ENCODE measurements around the gene MZB1.
"Not testable (repeated sequence)": the region's sequence is repeated elsewhere in the genome, so short reads cannot be mapped to it uniquely, and the experiment has no call there.

MZB1 gene

GRCh38 chr5:139413963-139414362 is 24.2 kb upstream of the MZB1 start:
- Histone ChIP-seq H3K9ac (peak overlapping the region; percentile 65), H3K4me1 (ENCODE audit: low read depth, poor library complexity, severe bottlenecking) (peaks cover 71% of the 10 kb centered on the region), H3K4me2 (peak overlapping the region; percentile 94), H3K79me2 (ENCODE audit: insufficient read depth, low read depth) (no peaks in the 10 kb centered on the region), H4K20me1 (ENCODE audit: insufficient read depth) (no peaks in the 10 kb centered on the region), H3K27me3 (ENCODE audit: insufficient read depth, low read depth) (no peaks in the 10 kb centered on the region), H3K36me3 (ENCODE audit: insufficient read depth) (no peaks in the 10 kb centered on the region), H3K27ac (peak overlapping the region; percentile 94), H3K4me3 (IDR thresholded peaks at IDR 0.05; ENCODE audit: insufficient read depth, low read depth, low read length) (no peak overlapping the region), H2AFZ (ENCODE audit: low read depth) (peak overlapping the region; percentile 46)
- no peak for TF ChIP-seq CTCF (conservative IDR thresholded peaks at IDR 0.05; ENCODE audit: low read depth, low read length)

- Histone ChIP-seq H3K79me2 (ENCODE audit: insufficient read depth, low read depth) (no peaks in the 10 kb centered on the region), H3K27ac (peak overlapping the region; percentile 94), H4K20me1 (ENCODE audit: insufficient read depth) (no peaks in the 10 kb centered on the region), H3K4me1 (ENCODE audit: low read depth, poor library complexity, severe bottlenecking) (peaks cover 63% of the 10 kb centered on the region), H3K27me3 (ENCODE audit: insufficient read depth, low read depth) (no peaks in the 10 kb centered on the region), H3K36me3 (ENCODE audit: insufficient read depth) (no peaks in the 10 kb centered on the region), H3K4me3 (IDR thresholded peaks at IDR 0.05; ENCODE audit: insufficient read depth, low read depth, low read length) (no peak overlapping the region), H2AFZ (ENCODE audit: low read depth) (no peak overlapping the region), H3K4me2 (peak overlapping the region; percentile 94), H3K9ac (peak overlapping the region; percentile 65; the same call in 1 of the 2 replicates)
- no peak for TF ChIP-seq CTCF (conservative IDR thresholded peaks at IDR 0.05; ENCODE audit: low read depth, low read length)
Observed at GRCh38 chr5:139413153-139413552, 23.4 kb upstream of the MZB1 start.

- Histone ChIP-seq H2AFZ (ENCODE audit: low read depth) (no peak overlapping the region), H3K36me3 (ENCODE audit: insufficient read depth) (no peaks in the 10 kb centered on the region), H3K4me1 (ENCODE audit: low read depth, poor library complexity, severe bottlenecking) (peaks cover 44% of the 10 kb centered on the region), H3K27me3 (ENCODE audit: insufficient read depth, low read depth) (no peaks in the 10 kb centered on the region), H3K79me2 (ENCODE audit: insufficient read depth, low read depth) (no peaks in the 10 kb centered on the region), H3K27ac (no peak overlapping the region), H3K9ac (no peak overlapping the region), H3K4me3 (IDR thresholded peaks at IDR 0.05; ENCODE audit: insufficient read depth, low read depth, low read length) (no peak overlapping the region), H4K20me1 (ENCODE audit: insufficient read depth) (no peaks in the 10 kb centered on the region), H3K4me2 (no peak overlapping the region)
- TF ChIP-seq CTCF (conservative IDR thresholded peaks at IDR 0.05; ENCODE audit: low read depth, low read length) = no peak
Observed at GRCh38 chr5:139410993-139411828, 21.5 kb upstream of the MZB1 start.

GRCh38 chr5:139410121-139410992 is 20.6 kb upstream of the MZB1 start:
- Histone ChIP-seq H2AFZ (ENCODE audit: low read depth) (no peak overlapping the region), H3K27me3 (ENCODE audit: insufficient read depth, low read depth) (no peaks in the 10 kb centered on the region), H3K4me3 (IDR thresholded peaks at IDR 0.05; ENCODE audit: insufficient read depth, low read depth, low read length) (no peak overlapping the region), H3K4me2 (no peak overlapping the region), H3K27ac (no peak overlapping the region), H3K36me3 (ENCODE audit: insufficient read depth) (no peaks in the 10 kb centered on the region), H3K4me1 (ENCODE audit: low read depth, poor library complexity, severe bottlenecking) (peaks cover 35% of the 10 kb centered on the region), H4K20me1 (ENCODE audit: insufficient read depth) (no peaks in the 10 kb centered on the region), H3K9ac (no peak overlapping the region), H3K79me2 (ENCODE audit: insufficient read depth, low read depth) (no peaks in the 10 kb centered on the region)
- no peak for TF ChIP-seq CTCF (conservative IDR thresholded peaks at IDR 0.05; ENCODE audit: low read depth, low read length)

GRCh38 chr5:139409116-139409515 is 19.4 kb upstream of the MZB1 start:
- not testable (repeated sequence) for H3K36me3 ChIP-seq (ENCODE audit: insufficient read depth); H3K4me2 ChIP-seq; H3K4me3 ChIP-seq (IDR thresholded peaks at IDR 0.05; ENCODE audit: insufficient read depth, low read depth, low read length); H4K20me1 ChIP-seq (ENCODE audit: insufficient read depth); H3K79me2 ChIP-seq (ENCODE audit: insufficient read depth, low read depth); H3K27me3 ChIP-seq (ENCODE audit: insufficient read depth, low read depth); H3K9ac ChIP-seq; H3K27ac ChIP-seq; H2AFZ ChIP-seq (ENCODE audit: low read depth)
- H3K4me1 ChIP-seq (ENCODE audit: low read depth, poor library complexity, severe bottlenecking) = peaks cover 31% of the 10 kb centered on the region
